ENCODE data around the gene ZNF462. TPM values are rescaled to one million over a fixed set of nuclear protein-coding genes. Genes with fewer than 3 reads are reported as not detected.

The ZNF462 gene
- total and polyA plus RNA-seq, 2 experiments from 2014 or later, result 40.0 to 101 TPM

DNA sequence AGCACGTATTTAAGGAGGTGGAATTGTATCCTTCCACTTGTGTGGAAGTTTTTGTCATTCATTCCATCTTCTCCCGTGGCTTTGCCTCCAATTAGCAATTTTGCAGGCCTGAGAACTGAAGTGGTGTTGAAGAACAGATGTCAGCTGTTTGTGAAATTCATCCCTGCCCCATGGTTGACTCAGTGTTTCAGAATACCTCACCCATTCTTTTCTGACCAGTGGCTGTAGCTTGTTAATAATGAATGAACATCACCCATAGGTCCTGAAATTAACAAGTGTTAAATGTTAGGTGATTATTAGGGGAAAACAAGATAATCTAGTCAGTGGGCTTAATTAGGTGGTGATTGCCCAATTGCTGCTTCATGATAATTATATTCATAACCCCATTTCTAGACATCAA is 11.7 kb downstream of the ZNF462 start (continued):
- TF ChIP-seq, protein P1, sequence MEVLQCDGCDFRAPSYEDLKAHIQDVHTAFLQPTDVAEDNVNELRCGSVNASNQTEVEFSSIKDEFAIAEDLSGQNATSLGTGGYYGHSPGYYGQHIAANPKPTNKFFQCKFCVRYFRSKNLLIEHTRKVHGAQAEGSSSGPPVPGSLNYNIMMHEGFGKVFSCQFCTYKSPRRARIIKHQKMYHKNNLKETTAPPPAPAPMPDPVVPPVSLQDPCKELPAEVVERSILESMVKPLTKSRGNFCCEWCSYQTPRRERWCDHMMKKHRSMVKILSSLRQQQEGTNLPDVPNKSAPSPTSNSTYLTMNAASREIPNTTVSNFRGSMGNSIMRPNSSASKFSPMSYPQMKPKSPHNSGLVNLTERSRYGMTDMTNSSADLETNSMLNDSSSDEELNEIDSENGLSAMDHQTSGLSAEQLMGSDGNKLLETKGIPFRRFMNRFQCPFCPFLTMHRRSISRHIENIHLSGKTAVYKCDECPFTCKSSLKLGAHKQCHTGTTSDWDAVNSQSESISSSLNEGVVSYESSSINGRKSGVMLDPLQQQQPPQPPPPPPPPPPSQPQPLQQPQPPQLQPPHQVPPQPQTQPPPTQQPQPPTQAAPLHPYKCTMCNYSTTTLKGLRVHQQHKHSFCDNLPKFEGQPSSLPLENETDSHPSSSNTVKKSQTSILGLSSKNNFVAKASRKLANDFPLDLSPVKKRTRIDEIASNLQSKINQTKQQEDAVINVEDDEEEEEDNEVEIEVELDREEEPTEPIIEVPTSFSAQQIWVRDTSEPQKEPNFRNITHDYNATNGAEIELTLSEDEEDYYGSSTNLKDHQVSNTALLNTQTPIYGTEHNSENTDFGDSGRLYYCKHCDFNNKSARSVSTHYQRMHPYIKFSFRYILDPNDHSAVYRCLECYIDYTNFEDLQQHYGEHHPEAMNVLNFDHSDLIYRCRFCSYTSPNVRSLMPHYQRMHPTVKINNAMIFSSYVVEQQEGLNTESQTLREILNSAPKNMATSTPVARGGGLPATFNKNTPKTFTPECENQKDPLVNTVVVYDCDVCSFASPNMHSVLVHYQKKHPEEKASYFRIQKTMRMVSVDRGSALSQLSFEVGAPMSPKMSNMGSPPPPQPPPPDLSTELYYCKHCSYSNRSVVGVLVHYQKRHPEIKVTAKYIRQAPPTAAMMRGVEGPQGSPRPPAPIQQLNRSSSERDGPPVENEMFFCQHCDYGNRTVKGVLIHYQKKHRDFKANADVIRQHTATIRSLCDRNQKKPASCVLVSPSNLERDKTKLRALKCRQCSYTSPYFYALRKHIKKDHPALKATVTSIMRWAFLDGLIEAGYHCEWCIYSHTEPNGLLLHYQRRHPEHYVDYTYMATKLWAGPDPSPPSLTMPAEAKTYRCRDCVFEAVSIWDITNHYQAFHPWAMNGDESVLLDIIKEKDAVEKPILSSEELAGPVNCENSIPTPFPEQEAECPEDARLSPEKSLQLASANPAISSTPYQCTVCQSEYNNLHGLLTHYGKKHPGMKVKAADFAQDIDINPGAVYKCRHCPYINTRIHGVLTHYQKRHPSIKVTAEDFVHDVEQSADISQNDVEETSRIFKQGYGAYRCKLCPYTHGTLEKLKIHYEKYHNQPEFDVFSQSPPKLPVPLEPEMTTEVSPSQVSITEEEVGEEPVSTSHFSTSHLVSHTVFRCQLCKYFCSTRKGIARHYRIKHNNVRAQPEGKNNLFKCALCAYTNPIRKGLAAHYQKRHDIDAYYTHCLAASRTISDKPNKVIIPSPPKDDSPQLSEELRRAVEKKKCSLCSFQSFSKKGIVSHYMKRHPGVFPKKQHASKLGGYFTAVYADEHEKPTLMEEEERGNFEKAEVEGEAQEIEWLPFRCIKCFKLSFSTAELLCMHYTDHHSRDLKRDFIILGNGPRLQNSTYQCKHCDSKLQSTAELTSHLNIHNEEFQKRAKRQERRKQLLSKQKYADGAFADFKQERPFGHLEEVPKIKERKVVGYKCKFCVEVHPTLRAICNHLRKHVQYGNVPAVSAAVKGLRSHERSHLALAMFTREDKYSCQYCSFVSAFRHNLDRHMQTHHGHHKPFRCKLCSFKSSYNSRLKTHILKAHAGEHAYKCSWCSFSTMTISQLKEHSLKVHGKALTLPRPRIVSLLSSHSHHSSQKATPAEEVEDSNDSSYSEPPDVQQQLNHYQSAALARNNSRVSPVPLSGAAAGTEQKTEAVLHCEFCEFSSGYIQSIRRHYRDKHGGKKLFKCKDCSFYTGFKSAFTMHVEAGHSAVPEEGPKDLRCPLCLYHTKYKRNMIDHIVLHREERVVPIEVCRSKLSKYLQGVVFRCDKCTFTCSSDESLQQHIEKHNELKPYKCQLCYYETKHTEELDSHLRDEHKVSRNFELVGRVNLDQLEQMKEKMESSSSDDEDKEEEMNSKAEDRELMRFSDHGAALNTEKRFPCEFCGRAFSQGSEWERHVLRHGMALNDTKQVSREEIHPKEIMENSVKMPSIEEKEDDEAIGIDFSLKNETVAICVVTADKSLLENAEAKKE (CRISPR knock-in tag; IDR thresholded peaks at IDR 0.05), result no peak

- no peak overlapping the region for H2AFZ ChIP-seq
- peaks cover 98% of the 10 kb centered on the region for H3K79me2 ChIP-seq (replicated peaks; ENCODE audit: insufficient read depth)
- H3K27ac ChIP-seq (ENCODE audit: low read depth), result peak overlapping the region; percentile 6; the same call in 1 of the 2 replicates
- no peaks in the 10 kb centered on the region for H3K36me3 ChIP-seq (ENCODE audit: insufficient read depth)
- H3K4me1 ChIP-seq (ENCODE audit: insufficient read depth), result peaks cover 90% of the 10 kb centered on the region
- Mint-ChIP-seq H3K9me3 (no peaks in the 10 kb centered on the region), H3K27ac (no peak overlapping the region), H3K4me3 (no peak overlapping the region), H3K27me3 (ENCODE audit: insufficient read depth, low read depth, poor library complexity) (peaks cover 8% of the 10 kb centered on the region), H3K36me3 (ENCODE audit: low read depth) (peaks cover 14% of the 10 kb centered on the region; the same call in 2 of the 3 replicates), H3K4me1 (peaks cover 97% of the 10 kb centered on the region)
- DNase-seq (ENCODE audit: low spot score) (no peak), ATAC-seq (no peak)
- no peaks in the 10 kb centered on the region for H3F3A ChIP-seq (replicated peaks; ENCODE audit: low read depth)
- H3K27me3 ChIP-seq (ENCODE audit: insufficient read depth), result no peaks in the 10 kb centered on the region
- H3K4me2 ChIP-seq, result no peak overlapping the region
- peaks cover 16% of the 10 kb centered on the region; the same call in 1 of the 2 replicates for H4K20me1 ChIP-seq (replicated peaks; ENCODE audit: insufficient read depth)
- H3K4me3 ChIP-seq, result no peak overlapping the region
- no peaks in the 10 kb centered on the region for H3K9me2 ChIP-seq (ENCODE audit: insufficient read depth)
- TF ChIP-seq ZNF331 (CRISPR knock-in tag; IDR thresholded peaks at IDR 0.05; ENCODE audit: low read depth), result no peak
Observed at GRCh38 chr9:106875529-106875928, 12.6 kb downstream of the ZNF462 start.

DNA sequence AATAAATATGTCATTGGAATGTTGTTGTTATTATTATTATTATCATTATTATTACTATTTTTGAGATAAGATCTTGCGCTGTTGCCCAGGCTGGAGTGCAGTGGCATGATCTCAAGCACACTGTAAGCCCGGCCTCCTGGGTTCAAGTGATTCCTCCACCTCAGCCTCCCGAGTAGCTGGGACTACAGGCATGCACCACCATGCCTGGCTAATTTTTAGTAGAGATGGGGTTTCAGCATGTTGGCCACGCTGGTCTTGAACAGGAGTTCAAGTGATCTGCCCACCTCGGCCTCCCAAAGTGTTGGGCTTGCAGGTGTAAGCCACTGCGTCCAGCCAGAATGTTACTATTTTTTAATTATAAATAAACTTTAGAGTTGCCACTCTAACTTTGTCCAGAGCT is 14.4 kb downstream of the ZNF462 start:
- H2AFZ ChIP-seq, result no peak overlapping the region
- ATAC-seq, result no peak
- H3K36me3 ChIP-seq (ENCODE audit: insufficient read depth), result no peaks in the 10 kb centered on the region
- Mint-ChIP-seq H3K4me1 (peaks cover 94% of the 10 kb centered on the region), H3K9me3 (no peaks in the 10 kb centered on the region), H3K27me3 (ENCODE audit: insufficient read depth, low read depth, poor library complexity) (peaks cover 8% of the 10 kb centered on the region), H3K36me3 (ENCODE audit: low read depth) (peaks cover 20% of the 10 kb centered on the region; the same call in 2 of the 3 replicates), H3K27ac (no peak overlapping the region; the same call in 1 of the 2 replicates), H3K4me3 (peak overlapping the region; percentile 62; the same call in 2 of the 3 replicates)
- DNase-seq (ENCODE audit: low spot score), result no peak
- peak overlapping the region; percentile 67 for H3K4me2 ChIP-seq
- H3F3A ChIP-seq (replicated peaks; ENCODE audit: low read depth), result no peaks in the 10 kb centered on the region
- no peaks in the 10 kb centered on the region for H3K27me3 ChIP-seq (ENCODE audit: insufficient read depth)
- H3K9me2 ChIP-seq (ENCODE audit: insufficient read depth), result no peaks in the 10 kb centered on the region
- peak overlapping the region; percentile 76 for H3K27ac ChIP-seq (ENCODE audit: low read depth)
- peak overlapping the region; percentile 40 for H3K4me3 ChIP-seq
- peaks cover 20% of the 10 kb centered on the region for H4K20me1 ChIP-seq (replicated peaks; ENCODE audit: insufficient read depth)
- H3K79me2 ChIP-seq (replicated peaks; ENCODE audit: insufficient read depth), result peaks cover 98% of the 10 kb centered on the region
- H3K4me1 ChIP-seq (ENCODE audit: insufficient read depth), result peaks cover 87% of the 10 kb centered on the region
- TF ChIP-seq EZH2phosphoT487 (IDR thresholded peaks at IDR 0.05; ENCODE audit: unreplicated experiment), result no peak
- TF ChIP-seq, protein P2, sequence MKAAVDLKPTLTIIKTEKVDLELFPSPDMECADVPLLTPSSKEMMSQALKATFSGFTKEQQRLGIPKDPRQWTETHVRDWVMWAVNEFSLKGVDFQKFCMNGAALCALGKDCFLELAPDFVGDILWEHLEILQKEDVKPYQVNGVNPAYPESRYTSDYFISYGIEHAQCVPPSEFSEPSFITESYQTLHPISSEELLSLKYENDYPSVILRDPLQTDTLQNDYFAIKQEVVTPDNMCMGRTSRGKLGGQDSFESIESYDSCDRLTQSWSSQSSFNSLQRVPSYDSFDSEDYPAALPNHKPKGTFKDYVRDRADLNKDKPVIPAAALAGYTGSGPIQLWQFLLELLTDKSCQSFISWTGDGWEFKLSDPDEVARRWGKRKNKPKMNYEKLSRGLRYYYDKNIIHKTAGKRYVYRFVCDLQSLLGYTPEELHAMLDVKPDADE (IDR thresholded peaks at IDR 0.05), result no peak
- TF ChIP-seq EZH2 (IDR thresholded peaks at IDR 0.05; ENCODE audit: low read depth, unreplicated experiment), result no peak
- no peak for TF ChIP-seq STAT1 (IDR thresholded peaks at IDR 0.05; ENCODE audit: unreplicated experiment)
- no peak for TF ChIP-seq JUNB (IDR thresholded peaks at IDR 0.05; ENCODE audit: unreplicated experiment)
- no peak for TF ChIP-seq POLR2AphosphoS5 (IDR thresholded peaks at IDR 0.05; ENCODE audit: low read depth)
- TF ChIP-seq CREB1 (CRISPR knock-in tag; IDR thresholded peaks at IDR 0.05; ENCODE audit: low read depth), result no peak
- no peak for TF ChIP-seq ZNF331 (CRISPR knock-in tag; IDR thresholded peaks at IDR 0.05; ENCODE audit: low read depth)
- no peak for TF ChIP-seq REST (IDR thresholded peaks at IDR 0.05; ENCODE audit: unreplicated experiment)
